GM21360 (cell line): Measurements from ENCODE around the gene UBE3B.

Experiments
- ATAC-seq: cut with Tn5 transposase; IDR thresholded peaks from one replicate; pipeline ENCODE4 v1.9.1; 2021; ENCODE audit warnings: mild to moderate bottlenecking, moderate library complexity; ENCODE audit not compliant: unreplicated experiment

The UBE3B gene

GRCh38 chr12:109449845-109450532, 27.4 kb upstream of the UBE3B start:
- no peak for ATAC-seq

GRCh38 chr12:109450980-109451379, 26.5 kb upstream of the UBE3B start:
- no peak for ATAC-seq

GRCh38 chr12:109451400-109451799, 26.0 kb upstream of the UBE3B start:
- ATAC-seq: no peak

GRCh38 chr12:109452489-109452888, 24.9 kb upstream of the UBE3B start:
- ATAC-seq: no peak

GRCh38 chr12:109455706-109456105, 21.7 kb upstream of the UBE3B start:
- ATAC-seq: no peak

GRCh38 chr12:109458086-109458485, 19.3 kb upstream of the UBE3B start:
- no peak for ATAC-seq

- ATAC-seq: no peak
Observed at GRCh38 chr12:109458771-109459208, 18.6 kb upstream of the UBE3B start.

GRCh38 chr12:109459247-109459646, 18.2 kb upstream of the UBE3B start:
- ATAC-seq: no peak

GRCh38 chr12:109460538-109460937, 16.9 kb upstream of the UBE3B start:
- ATAC-seq: no peak

- no peak for ATAC-seq
Observed at GRCh38 chr12:109461049-109461845, 16.2 kb upstream of the UBE3B start.

GRCh38 chr12:109461846-109462756, 15.3 kb upstream of the UBE3B start:
- ATAC-seq: no peak

GRCh38 chr12:109462868-109463692, 14.4 kb upstream of the UBE3B start:
- no peak for ATAC-seq

GRCh38 chr12:109463756-109464155, 13.7 kb upstream of the UBE3B start:
- ATAC-seq: no peak

- no peak for ATAC-seq
Observed at GRCh38 chr12:109464642-109465351, 12.6 kb upstream of the UBE3B start.

- no peak for ATAC-seq
Observed at GRCh38 chr12:109466305-109466704, 11.1 kb upstream of the UBE3B start.

- no peak for ATAC-seq
Observed at GRCh38 chr12:109466821-109467220, 10.6 kb upstream of the UBE3B start.

GRCh38 chr12:109467978-109468676, 9.3 kb upstream of the UBE3B start:
- no peak for ATAC-seq

GRCh38 chr12:109469517-109469916, 7.9 kb upstream of the UBE3B start:
- ATAC-seq: no peak

GRCh38 chr12:109473006-109473405, 4.4 kb upstream of the UBE3B start:
- no peak for ATAC-seq
